ENCODE results near the gene ZNF618.

GRCh38 chr9:114031948-114032840 lies 156.1 kb downstream of the ZNF618 start:
- TF ChIP-seq FOXM1 (IDR thresholded peaks at IDR 0.05; ENCODE audit: low read depth) (no peak), CTCF (IDR thresholded peaks at IDR 0.05) (no peak)
